Esophagus muscularis mucosa (tissue), 3 donors: ENCODE data around the gene MPHOSPH6.

Experiments used
- CTCF ChIP-seq, 3 experiments: fragments of 200-600 bp in 2 of 3; fragments of 450-650 bp in 1 of 3; sonication (generic) in 2 of 3; IDR thresholded peaks; one replicate each; pipeline ENCODE4 v1.5.1; 2017 to 2019; ENCODE audit warnings: antibody characterized with exemption in 3 of 3, mild to moderate bottlenecking in 2 of 3, moderate library complexity in 1 of 3
- POLR2A ChIP-seq: fragments of 450-650 bp; IDR thresholded peaks from one replicate; pipeline ENCODE4 v1.6.1; 2017; ENCODE audit warnings: antibody characterized with exemption, moderate library complexity, mild to moderate bottlenecking, low read depth
- POLR2AphosphoS5 ChIP-seq, 2 donors: sonication (generic); formaldehyde crosslinking; IDR thresholded peaks; one replicate each; pipeline ENCODE4 v1.6.1; 2017; ENCODE audit warnings: antibody characterized with exemption in 2 of 2

- no peak for TF ChIP-seq CTCF (IDR thresholded peaks at IDR 0.05)
- TF ChIP-seq POLR2AphosphoS5 (IDR thresholded peaks at IDR 0.05), result no peak
- TF ChIP-seq POLR2A, result no peak
Observed at GRCh38 chr16:82129881-82130280, 40.1 kb downstream of the MPHOSPH6 start.
